Endodermal cell (in vitro differentiated cells): ENCODE results near the gene HSDL1. TPM values are rescaled to one million over a fixed set of nuclear protein-coding genes. Genes with fewer than 3 reads are reported as not detected.
A peak's percentile ranks its signal among the peaks of the same experiment; 100 is the strongest.

Source experiments
- DNase-seq: peaks from one replicate; pipeline ENCODE4 v3.0.0-alpha.2; 2017
- H3K27ac ChIP-seq: 2 replicates; pipeline ENCODE4 v1.5.1; 2013; ENCODE audit warnings: mild to moderate bottlenecking, low read depth, low read length, moderate library complexity
- H3K27me3 ChIP-seq: 2 replicates; pipeline ENCODE4 v1.6.1; 2013; ENCODE audit warnings: mild to moderate bottlenecking, low read length, moderate library complexity; ENCODE audit not compliant: insufficient read depth, control insufficient read depth, poor library complexity, severe bottlenecking
- H3K36me3 ChIP-seq: 2 replicates; pipeline ENCODE4 v1.7.0; 2013; ENCODE audit warnings: mild to moderate bottlenecking, low read length, moderate library complexity; ENCODE audit not compliant: control insufficient read depth, insufficient read depth
- H3K4me1 ChIP-seq: one replicate; pipeline ENCODE4 v1.7.0; 2013; ENCODE audit warnings: low read length; ENCODE audit not compliant: control insufficient read depth, insufficient read depth
- H3K4me3 ChIP-seq: 2 replicates; pipeline ENCODE4 v1.5.1; 2013; ENCODE audit warnings: mild to moderate bottlenecking, low read length, moderate library complexity
- H3K9ac ChIP-seq: 2 replicates; pipeline ENCODE4 v1.6.1; 2013; ENCODE audit warnings: mild to moderate bottlenecking, low read length, moderate library complexity; ENCODE audit not compliant: poor library complexity, severe bottlenecking; ENCODE audit errors: extremely low read depth
- H3K9me3 ChIP-seq: 2 replicates; pipeline ENCODE4 v1.6.1; 2013; ENCODE audit warnings: mild to moderate bottlenecking, low read length, moderate library complexity; ENCODE audit not compliant: control insufficient read depth
- H3K27ac Mint-ChIP-seq: 2 replicates; pipeline ENCODE4 v1.8.0; 2020; ENCODE audit warnings: mixed read lengths
- H3K27me3 Mint-ChIP-seq: 2 replicates; pipeline ENCODE4 v1.8.0; 2021; ENCODE audit warnings: mild to moderate bottlenecking, mixed read lengths; ENCODE audit not compliant: insufficient read depth
- H3K36me3 Mint-ChIP-seq: 2 replicates; pipeline ENCODE4 v1.8.0; 2020; ENCODE audit warnings: low read depth, mixed read lengths
- H3K4me1 Mint-ChIP-seq: 2 replicates; pipeline ENCODE4 v1.8.0; 2020; ENCODE audit warnings: mixed read lengths
- H3K4me3 Mint-ChIP-seq: 2 replicates; pipeline ENCODE4 v1.8.0; 2020; ENCODE audit warnings: mild to moderate bottlenecking, moderate library complexity, mixed read lengths
- H3K9me3 Mint-ChIP-seq: 2 replicates; pipeline ENCODE4 v1.8.0; 2020; ENCODE audit warnings: mild to moderate bottlenecking, mixed read lengths
- CTCF ChIP-seq: fragments of 200-600 bp; sonication (generic); conservative IDR thresholded peaks from 2 replicates; pipeline ENCODE4 v1.5.0; 2021; ENCODE audit warnings: antibody characterized with exemption, mild to moderate bottlenecking
- WGBS, 2 experiments: methylation state at CpG; one replicate each; pipeline versions ENCODE4 v1.1.5 to v1.1.7; 2013; ENCODE audit warnings: missing lambda C conversion rate in 2 of 2, mixed read lengths in 1 of 2; ENCODE audit not compliant: insufficient coverage in 1 of 2, insufficient read length in 1 of 2; 5-methylcytosine and 5-hydroxymethylcytosine counted together
- total RNA-seq, 2 donors: library from RNA; stranded (reverse); fragmentation: NEBNext Ultra II Directional in 1 of 2; extraction: Animal tissue kit (Norgen Biotek cat#: 25700) in 1 of 2; gene quantifications; 2 replicates in 1 of 2; 3 replicates in 1 of 2; pipeline ENCODE4 v1.2.1, GENCODE V29; 2021

Gene HSDL1
- total RNA-seq, 2 donors from 2014 or later = 49.5 to 68.3 TPM

DNA sequence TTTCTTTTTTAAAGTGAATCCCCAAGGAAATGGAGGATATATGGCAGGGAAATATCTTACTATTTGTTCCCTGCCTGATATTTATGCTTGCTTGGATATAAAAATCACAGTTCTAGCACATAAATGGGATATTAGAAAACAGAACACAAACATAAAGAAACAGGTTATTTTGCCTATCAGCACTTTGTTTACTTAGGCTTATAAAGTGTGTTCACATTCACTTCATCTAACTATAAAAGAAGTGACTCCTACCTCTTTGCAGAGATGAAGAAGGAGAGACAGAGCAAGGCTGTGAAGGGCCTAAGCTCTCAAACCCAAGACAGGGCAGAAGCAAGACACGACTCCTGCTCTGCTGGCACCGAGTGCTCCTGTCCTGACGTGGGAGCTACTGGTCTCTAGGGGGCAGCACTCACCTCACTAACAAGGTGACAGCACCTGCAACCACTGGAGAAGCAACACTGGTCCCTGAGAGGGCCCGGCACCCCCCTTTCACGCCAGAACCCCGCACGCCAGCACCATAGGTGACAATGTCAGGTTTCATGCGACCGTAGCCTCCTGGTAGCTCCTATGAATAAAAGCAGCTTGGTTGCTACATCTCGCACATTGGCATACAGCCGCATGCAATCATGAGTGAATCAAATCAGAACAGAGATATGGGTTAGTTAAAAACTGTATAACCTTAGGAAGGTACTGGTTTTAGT, 60.3 kb downstream of the HSDL1 start:
- no peak overlapping the region for H3K4me3 ChIP-seq
- Mint-ChIP-seq H3K4me3 (no peak overlapping the region), H3K9me3 (no peaks in the 10 kb centered on the region), H3K27me3 (no peaks in the 10 kb centered on the region), H3K4me1 (no peaks in the 10 kb centered on the region), H3K27ac (no peak overlapping the region), H3K36me3 (peaks cover 71% of the 10 kb centered on the region)
- no peaks in the 10 kb centered on the region for H3K27me3 ChIP-seq
- peaks cover 89% of the 10 kb centered on the region for H3K36me3 ChIP-seq
- 57 to 63% methylated on average over 10 to 11 of the region's 11 CpGs for WGBS, 2 experiments
- no peaks in the 10 kb centered on the region for H3K4me1 ChIP-seq
- peak; percentile 93 for DNase-seq
- no peak overlapping the region for H3K27ac ChIP-seq
- H3K9ac ChIP-seq = no peak overlapping the region
- TF ChIP-seq CTCF = peak; percentile 90
- no peaks in the 10 kb centered on the region for H3K9me3 ChIP-seq

- Histone ChIP-seq H3K36me3 (peaks cover 77% of the 10 kb centered on the region), H3K9me3 (no peaks in the 10 kb centered on the region), H3K27me3 (no peaks in the 10 kb centered on the region), H3K9ac (no peak overlapping the region), H3K4me1 (no peaks in the 10 kb centered on the region), H3K4me3 (no peak overlapping the region), H3K27ac (no peak overlapping the region)
- DNase-seq = no peak
- WGBS, 2 experiments = 93 to 95% methylated on average over 9 to 11 of the region's 11 CpGs
- TF ChIP-seq CTCF = no peak
- Mint-ChIP-seq H3K4me3 (no peak overlapping the region), H3K36me3 (peaks cover 68% of the 10 kb centered on the region), H3K27me3 (no peaks in the 10 kb centered on the region), H3K9me3 (no peaks in the 10 kb centered on the region), H3K4me1 (no peaks in the 10 kb centered on the region), H3K27ac (no peak overlapping the region)
Measured at GRCh38 chr16:84082835-84083569, 62.0 kb downstream of the HSDL1 start.

GRCh38 chr16:84082110-84082509, 62.9 kb downstream of the HSDL1 start:
- DNase-seq = peak; percentile 71
- Mint-ChIP-seq H3K9me3 (no peaks in the 10 kb centered on the region), H3K4me1 (no peaks in the 10 kb centered on the region), H3K27me3 (no peaks in the 10 kb centered on the region), H3K4me3 (no peak overlapping the region), H3K36me3 (peaks cover 71% of the 10 kb centered on the region), H3K27ac (peak overlapping the region; percentile 58)
- no peak overlapping the region for H3K9ac ChIP-seq
- peak; percentile 14 for TF ChIP-seq CTCF
- no peaks in the 10 kb centered on the region for H3K9me3 ChIP-seq
- 90 to 91% methylated on average over 4 to 6 of the region's 6 CpGs for WGBS, 2 experiments
- H3K36me3 ChIP-seq = peaks cover 69% of the 10 kb centered on the region
- H3K27ac ChIP-seq = no peak overlapping the region
- no peaks in the 10 kb centered on the region for H3K27me3 ChIP-seq
- H3K4me3 ChIP-seq = no peak overlapping the region
- H3K4me1 ChIP-seq = no peaks in the 10 kb centered on the region
